SH-SY5Y (cell line): ENCODE data around the gene SP5.

Experiments used
- GATA2 ChIP-seq: IDR thresholded peaks from 2 replicates; pipeline ENCODE4 v1.6.1; 2011; ENCODE audit warnings: mild to moderate bottlenecking, low read depth, low read length
- GATA3 ChIP-seq: IDR thresholded peaks from 2 replicates; pipeline ENCODE4 v1.6.1; 2011; ENCODE audit warnings: low read depth, mild to moderate bottlenecking, low read length, moderate library complexity

Gene SP5

DNA sequence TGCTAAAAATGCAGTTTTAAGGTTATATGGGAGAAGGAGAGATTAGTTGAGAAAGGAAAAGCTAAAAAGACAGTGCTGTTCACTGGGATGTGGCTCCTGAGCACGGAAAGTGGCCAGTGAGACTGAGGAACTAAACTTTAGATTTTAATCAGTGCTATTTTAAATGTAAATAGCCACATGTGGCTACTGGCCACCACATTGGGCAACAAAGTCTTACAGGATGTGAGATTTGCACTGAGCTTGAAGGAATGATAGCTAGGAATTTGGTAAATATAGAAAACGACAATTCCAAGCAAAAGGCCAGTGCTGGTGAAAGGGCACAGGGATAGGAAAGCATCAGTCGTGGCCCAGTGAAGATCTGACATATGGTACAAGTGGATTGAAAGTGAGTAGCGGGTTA is 14.1 kb upstream of the SP5 start:
- TF ChIP-seq GATA2 = no peak
- TF ChIP-seq GATA3 = no peak

GRCh38 chr2:170703776-170704476 is 11.2 kb upstream of the SP5 start:
- TF ChIP-seq GATA3 = no peak
- TF ChIP-seq GATA2 = no peak

DNA sequence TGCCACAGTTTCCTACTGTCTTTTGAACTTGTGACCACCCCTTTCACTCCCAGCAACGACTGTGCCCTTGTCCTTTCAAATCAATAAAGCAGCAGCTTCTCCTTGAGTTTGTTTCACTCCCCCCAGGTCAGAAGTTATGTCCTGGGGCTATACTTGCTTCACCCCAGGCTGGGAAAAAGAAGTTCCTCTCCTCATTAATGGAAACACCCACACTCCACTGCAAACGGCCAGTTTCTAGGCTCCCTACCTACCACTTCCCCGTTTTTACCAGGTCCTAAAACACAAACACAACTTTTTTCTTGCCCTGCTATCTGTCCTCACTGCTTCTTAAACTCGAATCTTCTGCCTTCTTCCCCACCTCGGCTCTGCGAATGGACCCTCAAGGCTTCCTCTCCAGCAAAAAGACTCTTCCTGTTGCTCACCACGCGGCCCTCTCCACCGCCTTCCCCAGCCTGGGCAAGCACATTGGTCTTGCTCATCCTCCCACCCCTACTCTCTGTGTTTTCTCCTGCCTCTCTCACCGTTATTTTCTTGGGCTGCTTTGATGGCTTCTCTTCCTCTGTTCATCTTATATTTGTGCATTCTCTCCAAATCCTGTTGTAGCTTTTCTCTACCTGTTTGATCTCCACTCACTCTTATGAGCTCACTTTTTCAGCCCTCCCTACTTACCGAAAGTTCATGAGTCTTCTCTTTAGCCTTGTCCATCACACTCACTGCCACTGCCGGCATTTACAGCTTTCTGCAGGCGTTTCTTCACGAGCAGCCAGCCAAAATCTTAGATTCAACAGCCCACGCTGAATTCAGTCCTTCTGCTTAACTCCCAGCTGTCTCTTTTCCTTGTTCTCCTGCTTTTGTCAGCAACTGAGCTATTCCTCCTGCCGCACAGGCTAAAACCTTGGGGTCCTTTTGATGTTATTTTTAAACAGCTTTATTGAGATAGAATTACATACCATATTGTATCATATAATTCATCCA is 7.0 kb upstream of the SP5 start:
- TF ChIP-seq GATA3 (no peak), GATA2 (no peak)

GRCh38 chr2:170710609-170710979 is 4.5 kb upstream of the SP5 start:
- TF ChIP-seq GATA3 (no peak), GATA2 (no peak)

GRCh38 chr2:170711196-170711773 is 3.9 kb upstream of the SP5 start:
- TF ChIP-seq GATA2 = no peak

- no peak for TF ChIP-seq GATA3
- no peak for TF ChIP-seq GATA2
These were observed 3.1 kb upstream of the SP5 start for GRCh38 chr2:170711774-170712652.

DNA sequence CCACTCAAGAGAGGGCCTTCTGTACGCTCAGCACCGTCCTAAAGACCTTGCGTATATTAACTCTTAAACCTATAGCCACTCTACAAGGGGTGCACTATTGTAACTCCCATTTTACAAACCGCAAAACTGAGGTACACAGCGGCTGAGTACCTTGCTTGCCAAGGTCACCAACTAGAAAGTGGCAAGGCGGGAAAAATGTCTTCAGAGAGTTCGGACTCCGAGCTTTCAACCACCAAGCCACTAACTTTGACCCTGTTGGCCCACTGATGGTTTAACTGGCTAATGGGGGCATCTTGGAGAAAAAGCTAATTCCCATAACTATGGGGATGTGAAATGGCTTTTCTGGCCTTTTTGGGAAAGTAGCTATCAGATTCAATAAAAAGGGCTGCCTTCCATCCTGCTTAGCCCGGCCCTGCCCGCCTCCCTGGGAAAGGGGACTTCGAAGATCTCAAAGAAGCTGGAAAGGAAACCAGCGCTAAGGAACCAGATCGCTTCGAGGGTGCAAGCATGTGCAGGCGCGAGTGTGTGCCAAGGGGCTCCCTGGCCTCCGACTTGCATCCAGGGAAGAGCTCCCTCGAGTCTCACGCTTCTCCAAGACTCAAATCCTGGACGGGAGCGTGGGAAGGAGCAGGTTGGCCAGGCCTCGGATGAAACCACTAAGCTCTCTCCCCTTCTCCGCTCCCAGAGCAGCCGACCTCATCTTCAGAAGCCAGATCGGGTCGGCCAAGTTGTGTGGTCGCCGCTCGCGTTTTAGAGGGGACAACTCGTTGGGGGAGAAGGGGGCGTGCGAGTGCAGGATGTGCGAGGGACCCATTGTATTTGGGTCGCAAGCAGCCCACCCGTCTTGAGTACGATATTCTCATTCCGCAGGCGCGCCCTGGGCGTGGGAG is 2.2 kb upstream of the SP5 start:
- TF ChIP-seq GATA3 = no peak
- no peak for TF ChIP-seq GATA2

- TF ChIP-seq GATA3 = no peak
- no peak for TF ChIP-seq GATA2
These were observed 1.4 kb upstream of the SP5 start for GRCh38 chr2:170713543-170714380.

- TF ChIP-seq GATA3 = no peak
- peak; percentile 55 for TF ChIP-seq GATA2
These were observed 616 bp upstream of the SP5 start for GRCh38 chr2:170714381-170715061.

DNA sequence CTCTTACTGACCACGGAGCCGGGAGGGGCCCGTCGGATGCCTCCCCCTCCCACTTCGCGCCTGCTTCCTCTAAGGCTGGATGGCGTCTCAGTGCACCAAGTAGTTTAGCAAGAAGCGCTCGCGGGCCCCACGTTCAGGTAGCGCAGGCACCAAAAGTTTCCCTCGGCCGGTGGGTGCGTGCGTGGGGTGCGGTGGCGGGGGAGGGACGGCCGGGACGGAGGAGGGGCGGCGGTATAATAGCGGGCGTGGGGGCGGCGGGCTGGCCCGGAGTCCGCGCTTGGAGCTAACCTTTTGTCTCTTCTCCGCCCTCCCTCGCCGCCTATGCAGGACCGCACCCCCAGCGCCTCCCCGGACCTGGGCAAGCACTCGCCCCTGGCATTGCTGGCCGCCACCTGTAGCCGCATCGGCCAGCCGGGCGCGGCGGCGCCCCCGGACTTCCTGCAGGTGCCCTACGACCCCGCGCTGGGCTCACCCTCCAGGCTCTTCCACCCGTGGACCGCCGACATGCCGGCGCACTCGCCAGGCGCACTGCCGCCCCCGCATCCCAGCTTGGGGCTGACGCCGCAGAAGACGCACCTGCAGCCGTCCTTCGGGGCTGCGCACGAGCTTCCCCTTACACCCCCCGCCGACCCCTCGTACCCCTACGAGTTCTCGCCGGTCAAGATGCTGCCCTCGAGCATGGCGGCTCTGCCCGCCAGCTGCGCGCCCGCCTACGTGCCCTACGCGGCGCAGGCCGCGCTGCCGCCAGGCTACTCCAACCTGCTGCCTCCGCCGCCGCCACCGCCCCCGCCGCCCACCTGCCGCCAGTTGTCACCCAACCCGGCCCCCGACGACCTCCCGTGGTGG is 1.0 kb downstream of the SP5 start:
- TF ChIP-seq GATA2 = no peak
- no peak for TF ChIP-seq GATA3

DNA sequence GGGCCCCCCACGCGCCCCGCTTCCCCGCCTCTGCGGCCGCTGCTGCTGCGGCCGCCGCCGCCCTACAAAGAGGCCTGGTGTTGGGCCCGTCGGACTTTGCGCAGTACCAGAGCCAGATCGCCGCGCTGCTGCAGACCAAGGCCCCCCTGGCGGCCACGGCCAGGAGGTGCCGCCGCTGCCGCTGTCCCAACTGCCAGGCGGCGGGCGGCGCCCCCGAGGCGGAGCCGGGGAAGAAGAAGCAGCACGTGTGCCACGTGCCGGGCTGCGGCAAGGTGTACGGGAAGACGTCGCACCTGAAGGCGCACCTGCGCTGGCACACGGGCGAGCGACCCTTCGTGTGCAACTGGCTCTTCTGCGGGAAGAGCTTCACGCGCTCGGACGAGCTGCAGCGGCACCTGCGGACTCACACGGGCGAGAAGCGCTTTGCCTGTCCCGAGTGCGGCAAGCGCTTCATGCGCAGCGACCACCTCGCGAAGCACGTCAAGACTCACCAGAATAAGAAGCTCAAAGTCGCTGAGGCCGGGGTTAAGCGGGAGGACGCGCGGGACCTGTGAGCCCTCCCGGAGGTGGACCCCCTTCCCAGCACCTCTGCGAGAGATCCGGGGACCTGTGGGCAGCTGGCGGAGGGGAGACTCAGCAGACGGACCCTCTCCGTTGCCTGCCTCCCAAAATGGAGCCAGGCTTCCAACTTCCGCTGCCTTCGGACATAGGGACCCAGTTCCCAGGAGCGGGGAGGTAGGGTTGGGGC is 1.9 kb downstream of the SP5 start:
- TF ChIP-seq GATA3 (no peak), GATA2 (no peak)
